CD4-positive, alpha-beta T cell (primary cell): ENCODE results near the gene PDE3B. TPM values are rescaled to one million over a fixed set of nuclear protein-coding genes. Genes with fewer than 3 reads are reported as not detected.

Source experiments
- ATAC-seq: fragments of 200-7000 bp; cut with Tn5 transposase; one replicate; pipeline ENCODE4 v1.10.0; 2022; ENCODE audit warnings: mild to moderate bottlenecking; ENCODE audit not compliant: poor library complexity
- CTCF ChIA-PET: fragments of 350-600 bp; sonication (Branson Sonifier 250); formaldehyde crosslinking; loops from one replicate; lab custom pipeline; 2021; ENCODE audit warnings: antibody characterized with exemption, inconsistent platforms; lab: Charles Lee
- POLR2A ChIA-PET: fragments of 350-600 bp; sonication (Branson Sonifier 250); formaldehyde crosslinking; loops from one replicate; lab custom pipeline; 2021; ENCODE audit warnings: antibody characterized with exemption, inconsistent platforms; lab: Charles Lee
- DNase-seq, 14 experiments: peaks; one replicate each; pipeline ENCODE4 v3.0.0-alpha.2; 2013 to 2020; ENCODE audit warnings: mixed read lengths in 2 of 14
- H3K27ac ChIP-seq, 2 donors: one replicate each; pipeline versions ENCODE4 v1.5.1 to v1.7.0; 2013; ENCODE audit warnings: low read length in 2 of 2, low read depth in 1 of 2, mild to moderate bottlenecking in 1 of 2
- H3K27me3 ChIP-seq, 2 experiments: 1 replicate in 1 of 2; 2 replicates in 1 of 2; pipeline versions ENCODE4 v1.6.1 to v1.7.0; 2013; ENCODE audit warnings: low read length in 2 of 2, control low read depth in 1 of 2, mild to moderate bottlenecking in 1 of 2, moderate library complexity in 1 of 2; ENCODE audit not compliant: insufficient read depth in 2 of 2, control insufficient read depth in 1 of 2
- H3K36me3 ChIP-seq: one replicate; pipeline ENCODE4 v1.6.1; 2013; ENCODE audit warnings: low read length, control low read depth; ENCODE audit not compliant: insufficient read depth
- H3K4me1 ChIP-seq: one replicate; pipeline ENCODE4 v1.6.1; 2013; ENCODE audit warnings: low read length, control low read depth; ENCODE audit not compliant: insufficient read depth
- H3K4me3 ChIP-seq: one replicate; pipeline ENCODE4 v1.5.1; 2013; ENCODE audit warnings: mild to moderate bottlenecking, low read length, moderate library complexity
- H3K9me3 ChIP-seq, 2 experiments: 1 replicate in 1 of 2; 2 replicates in 1 of 2; pipeline versions ENCODE4 v1.6.1 to v1.7.0; 2013; ENCODE audit warnings: low read length in 2 of 2, mild to moderate bottlenecking in 2 of 2, control low read depth in 1 of 2, moderate library complexity in 1 of 2; ENCODE audit not compliant: control insufficient read depth in 1 of 2, insufficient read depth in 1 of 2
- H3K27ac Mint-ChIP-seq: one replicate; pipeline ENCODE4 v1.8.0; 2020; ENCODE audit warnings: mixed read lengths
- H3K27me3 Mint-ChIP-seq: one replicate; pipeline ENCODE4 v1.8.0; 2021; ENCODE audit warnings: mixed read lengths
- H3K36me3 Mint-ChIP-seq: one replicate; pipeline ENCODE4 v1.8.0; 2021; ENCODE audit warnings: low read depth, mixed read lengths
- H3K4me1 Mint-ChIP-seq: one replicate; pipeline ENCODE4 v1.8.0; 2021; ENCODE audit warnings: low read depth, mixed read lengths
- H3K4me3 Mint-ChIP-seq: one replicate; pipeline ENCODE4 v1.8.0; 2020; ENCODE audit warnings: mild to moderate bottlenecking, mixed read lengths
- H3K9me3 Mint-ChIP-seq: one replicate; pipeline ENCODE4 v1.8.0; 2020; ENCODE audit warnings: mixed read lengths
- CTCF ChIP-seq: fragments of 200-600 bp; IDR thresholded peaks from one replicate; pipeline ENCODE4 v1.8.0; 2022; ENCODE audit warnings: antibody characterized with exemption, mild to moderate bottlenecking
- intact Hi-C, 2 experiments: fragments of 100-400 bp; cut with DNase I in 1 of 2; cut with micrococcal nuclease in 1 of 2; formaldehyde crosslinking; loops; one replicate each; pipeline versions ENCODE4 v1.15.1 to v1.9.0; 2023 to 2025; cut with DNase I, micrococcal nuclease
- total RNA-seq, 174 experiments: library from RNA in 2 of 174; stranded (reverse) in 2 of 174; gene quantifications; one replicate each; pipeline ENCODE4 v1.2.3 and lab custom pipeline; 2021 to 2026

Gene PDE3B
- total RNA-seq, 2 experiments from 2014 or later, result 103 to 106 TPM

DNA sequence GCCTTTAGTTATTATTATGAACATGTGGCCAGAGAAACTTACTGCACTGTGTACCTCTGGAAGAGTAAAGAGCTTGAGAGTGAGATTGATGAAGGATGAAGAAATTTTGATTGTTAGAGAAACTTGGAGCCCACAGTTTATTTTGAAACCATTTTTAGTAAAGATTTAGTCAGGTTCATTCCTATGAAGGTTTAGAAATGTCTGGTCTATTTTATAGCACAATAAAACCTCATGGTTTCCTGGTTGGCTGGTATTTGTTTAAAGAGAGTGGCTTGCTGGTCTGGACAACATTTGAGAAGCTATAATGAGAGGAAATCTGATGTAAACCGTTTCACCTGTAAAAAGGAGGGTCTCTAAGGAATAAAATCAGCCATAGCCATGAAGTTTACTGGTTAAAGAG, 8.8 kb upstream of the PDE3B start:
- Histone ChIP-seq H3K4me1 (peaks cover 13% of the 10 kb centered on the region), H3K9me3 (no peaks in the 10 kb centered on the region), H3K36me3 (no peaks in the 10 kb centered on the region), H3K4me3 (no peak overlapping the region), H3K27me3 (no peaks in the 10 kb centered on the region), H3K27ac (peak overlapping the region in 1 of 2 donors; percentile 9)
- CTCF ChIA-PET, result interaction anchor here (1.2 to 2.8 kb wide), 3 partner anchors 10 to 74 kb away, joined by 3 to 22 read pairs (median 5); no protein-coding TSS in a partner anchor
- TF ChIP-seq CTCF, result no peak
- Mint-ChIP-seq H3K36me3 (peaks cover 36% of the 10 kb centered on the region), H3K27me3 (no peaks in the 10 kb centered on the region), H3K4me1 (peaks cover 58% of the 10 kb centered on the region), H3K4me3 (peak overlapping the region; percentile 73), H3K9me3 (peaks cover 8% of the 10 kb centered on the region), H3K27ac (peak overlapping the region; percentile 62)
- POLR2A ChIA-PET, result interaction anchor here (0.6 to 5.8 kb wide), 6 partner anchors 10 to 257 kb away, joined by 3 to 37 read pairs (median 10); partner anchors contain the start of genes CYP2R1 and PDE3B
- no peak for DNase-seq
- intact Hi-C loops, result no loop called here
- ATAC-seq, result no peak

DNA sequence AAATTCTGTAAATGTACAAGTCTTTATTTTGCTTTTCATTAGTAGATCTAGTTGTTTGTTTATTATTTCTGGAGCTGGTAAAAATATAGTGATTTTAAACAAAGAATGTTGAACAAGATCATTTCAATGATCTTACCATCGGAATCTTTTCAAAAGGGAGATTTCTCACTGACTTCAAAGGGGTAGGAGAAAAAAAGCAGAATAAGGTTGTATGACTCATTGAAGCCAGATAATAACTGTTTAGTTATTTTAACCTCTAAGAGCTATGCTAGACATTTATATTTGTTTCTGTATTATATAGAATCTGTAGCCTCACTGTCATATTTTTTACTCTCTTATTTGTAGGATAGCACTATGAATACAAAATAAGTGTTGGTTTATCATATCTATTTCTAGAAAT, 8.1 kb upstream of the PDE3B start:
- DNase-seq, result peak in 2 of 14 experiments; percentile 38 to 44
- Histone ChIP-seq H3K4me1 (peaks cover 15% of the 10 kb centered on the region), H3K27ac (peak overlapping the region in 1 of 2 donors; percentile 9), H3K9me3 (no peaks in the 10 kb centered on the region), H3K27me3 (no peaks in the 10 kb centered on the region), H3K36me3 (no peaks in the 10 kb centered on the region), H3K4me3 (no peak overlapping the region)
- Mint-ChIP-seq H3K27ac (peak overlapping the region; percentile 62), H3K4me1 (peaks cover 66% of the 10 kb centered on the region), H3K27me3 (no peaks in the 10 kb centered on the region), H3K36me3 (peaks cover 36% of the 10 kb centered on the region), H3K9me3 (peaks cover 8% of the 10 kb centered on the region), H3K4me3 (peak overlapping the region; percentile 73)
- TF ChIP-seq CTCF, result no peak
- intact Hi-C loops, result no loop called here
- POLR2A ChIA-PET, result interaction anchor here (0.7 to 5.8 kb wide), 7 partner anchors 9 to 256 kb away, joined by 3 to 37 read pairs (median 5); partner anchors contain the start of genes CYP2R1 and PDE3B
- peak; percentile 64 for ATAC-seq
- CTCF ChIA-PET, result interaction anchor here (0.7 to 2.8 kb wide), 5 partner anchors 9 to 273 kb away, joined by 3 to 22 read pairs (median 3); no protein-coding TSS in a partner anchor

GRCh38 chr11:14636119-14636518, 7.5 kb upstream of the PDE3B start:
- Mint-ChIP-seq H3K36me3 (peaks cover 33% of the 10 kb centered on the region), H3K4me3 (peak overlapping the region; percentile 26), H3K9me3 (peaks cover 8% of the 10 kb centered on the region), H3K4me1 (peaks cover 72% of the 10 kb centered on the region), H3K27me3 (no peaks in the 10 kb centered on the region), H3K27ac (peak overlapping the region; percentile 62)
- no peak for TF ChIP-seq CTCF
- intact Hi-C loops, result no loop called here
- Histone ChIP-seq H3K27me3 (no peaks in the 10 kb centered on the region), H3K36me3 (no peaks in the 10 kb centered on the region), H3K4me1 (peaks cover 15% of the 10 kb centered on the region), H3K27ac (no peak overlapping the region), H3K4me3 (no peak overlapping the region), H3K9me3 (no peaks in the 10 kb centered on the region)
- ChIA-PET CTCF (interaction anchor here (0.7 to 2.8 kb wide), 7 partner anchors 9 to 272 kb away, joined by 3 to 22 read pairs (median 3); no protein-coding TSS in a partner anchor), POLR2A (interaction anchor here (0.7 to 5.8 kb wide), 8 partner anchors 9 to 135 kb away, joined by 3 to 37 read pairs (median 6); partner anchors contain the start of genes PDE3B and PSMA1)
- DNase-seq (peak in 3 of 14 experiments; percentile 38 to 66 (median 39)), ATAC-seq (peak; percentile 25)
